WTC11 (cell line): ENCODE results near the gene MSANTD2.

Source experiments
- PRRX2 ChIP-seq: fragments of 250-450 bp; sonication (Bioruptor Pico); IDR thresholded peaks from 2 replicates; pipeline ENCODE4 v1.8.0; 2021; ENCODE audit warnings: mild to moderate bottlenecking
- ZNF121 ChIP-seq: sonication (generic); formaldehyde crosslinking; IDR thresholded peaks from 2 replicates; pipeline ENCODE4 v1.8.0; 2023; ENCODE audit warnings: missing genetic modification reagents
- TF ChIP-seq, protein P1 (sequence below): fragments of 200-600 bp; IDR thresholded peaks from 2 replicates; pipeline ENCODE4 v1.8.0; 2022; ENCODE audit warnings: antibody characterized with exemption

DNA sequence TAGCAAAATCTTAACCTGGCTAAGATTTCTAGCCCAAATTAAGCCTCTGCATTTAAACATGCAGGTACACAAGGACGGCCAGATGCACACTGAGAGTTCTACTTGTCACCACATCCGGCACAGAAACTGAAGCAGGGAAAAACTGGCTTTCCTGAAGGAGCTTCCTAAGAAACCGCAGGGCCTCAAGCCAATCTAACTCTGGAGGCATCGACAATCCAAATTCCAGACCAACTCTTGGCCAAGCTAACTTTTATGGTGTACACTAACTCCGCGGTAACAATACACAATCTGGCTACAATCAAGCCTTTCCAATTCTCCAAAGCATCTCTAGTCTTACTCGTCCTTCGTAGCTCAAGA, 1.2 kb downstream of the MSANTD2 start:
- TF ChIP-seq, protein P1, sequence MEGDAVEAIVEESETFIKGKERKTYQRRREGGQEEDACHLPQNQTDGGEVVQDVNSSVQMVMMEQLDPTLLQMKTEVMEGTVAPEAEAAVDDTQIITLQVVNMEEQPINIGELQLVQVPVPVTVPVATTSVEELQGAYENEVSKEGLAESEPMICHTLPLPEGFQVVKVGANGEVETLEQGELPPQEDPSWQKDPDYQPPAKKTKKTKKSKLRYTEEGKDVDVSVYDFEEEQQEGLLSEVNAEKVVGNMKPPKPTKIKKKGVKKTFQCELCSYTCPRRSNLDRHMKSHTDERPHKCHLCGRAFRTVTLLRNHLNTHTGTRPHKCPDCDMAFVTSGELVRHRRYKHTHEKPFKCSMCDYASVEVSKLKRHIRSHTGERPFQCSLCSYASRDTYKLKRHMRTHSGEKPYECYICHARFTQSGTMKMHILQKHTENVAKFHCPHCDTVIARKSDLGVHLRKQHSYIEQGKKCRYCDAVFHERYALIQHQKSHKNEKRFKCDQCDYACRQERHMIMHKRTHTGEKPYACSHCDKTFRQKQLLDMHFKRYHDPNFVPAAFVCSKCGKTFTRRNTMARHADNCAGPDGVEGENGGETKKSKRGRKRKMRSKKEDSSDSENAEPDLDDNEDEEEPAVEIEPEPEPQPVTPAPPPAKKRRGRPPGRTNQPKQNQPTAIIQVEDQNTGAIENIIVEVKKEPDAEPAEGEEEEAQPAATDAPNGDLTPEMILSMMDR = no peak
- no peak for TF ChIP-seq PRRX2
- TF ChIP-seq ZNF121 = no peak
